Lung (tissue), 5 donors: Measurements from ENCODE around the gene ARHGAP11B. TPM values are rescaled to one million over a fixed set of nuclear protein-coding genes. Genes with fewer than 3 reads are reported as not detected.

ENCODE experiments used
- polyA plus RNA-seq, 2 donors: library from polyadenylated mRNA; stranded (reverse); fragments of 200-250 nt; gene quantifications; one replicate each; pipeline ENCODE4 v1.2.1, GENCODE V29; 2013
- small RNA-seq: library from RNA; depleted of rRNA; stranded (forward); fragments of <200 nt; gene quantifications from one replicate; pipeline ENCODE3, GENCODE V24; 2014; ENCODE audit warnings: low replicate concordance
- total RNA-seq, 2 donors: library from RNA; depleted of rRNA in 1 of 2; stranded (reverse); fragments of >200 nt in 1 of 2; gene quantifications; one replicate each; pipeline ENCODE4 v1.2.1, GENCODE V29; 2014 to 2021
- donor health status: Bipolar disorder and iron deficiency.
- donor health status: healthy.
- donor health status: DM: yes; HTN: yes; CAD: no.

Gene ARHGAP11B

Small RNAs within 50 kb of the gene (small RNA-seq; reads per million reads assigned to genes)
- gene RF00019 (not detected), gene RF00096 (not detected), gene RN7SL628P (not detected)

Other genes starting within 250 kb of the ARHGAP11B start
- gene CHRFAM7A, start 232.6 kb upstream of the ARHGAP11B start, total RNA-seq = 1 to 10 TPM; 4.1 to 7.4 TPM
- 1 to 10 TPM; 1.1 to 2.8 TPM for gene CHRFAM7A, start 232.6 kb upstream of the ARHGAP11B start, polyA plus RNA-seq
- gene GOLGA8R, start 211.9 kb upstream of the ARHGAP11B start, total RNA-seq = 1 to 10 TPM; 3.8 to 9.8 TPM
- 1 to 10 TPM in 1 of 2 donors, under 1 TPM in 1; 0.76 to 1.6 TPM for gene GOLGA8R, start 211.9 kb upstream of the ARHGAP11B start, polyA plus RNA-seq
- gene GOLGA8Q, start 74.1 kb upstream of the ARHGAP11B start, total RNA-seq = 1 to 10 TPM; 1.3 to 3.0 TPM
- gene GOLGA8Q, start 74.1 kb upstream of the ARHGAP11B start, polyA plus RNA-seq = under 1 TPM; 0.47 to 0.55 TPM
- gene GOLGA8H, start 22.1 kb upstream of the ARHGAP11B start, total RNA-seq = 1 to 10 TPM; 1.1 to 1.6 TPM
- under 1 TPM; 0.39 to 0.96 TPM for gene GOLGA8H, start 22.1 kb upstream of the ARHGAP11B start, polyA plus RNA-seq